H1 (cell line): ENCODE measurements around the gene MYO1A. TPM values are rescaled to one million over a fixed set of nuclear protein-coding genes. Genes with fewer than 3 reads are reported as not detected.
"Not testable (repeated sequence)": the region's sequence is repeated elsewhere in the genome, so short reads cannot be mapped to it uniquely, and the experiment has no call there.

Source experiments
- CTCF ChIA-PET: fragments of 300-600 bp; sonication (Branson Sonifier 250); formaldehyde crosslinking; loops from one replicate; lab custom pipeline; 2021; ENCODE audit not compliant: partially characterized antibody; lab: Charles Lee
- POLR2A ChIA-PET: fragments of 300-600 bp; sonication (Branson Sonifier 250); formaldehyde crosslinking; loops from one replicate; lab custom pipeline; 2021; ENCODE audit warnings: inconsistent platforms; ENCODE audit not compliant: partially characterized antibody; lab: Charles Lee
- DNase-seq, 2 experiments: peaks; one replicate each; pipeline versions ENCODE4 v3.0.0 to v3.0.0-alpha.2; 2010 to 2022; ENCODE audit warnings: low spot score in 2 of 2, low read depth in 1 of 2, mixed read lengths in 1 of 2
- FAIRE-seq: peaks from 2 replicates; lab custom pipeline; 2011; peaks lifted over from hg19 to GRCh38; lab: Jason Lieb, UNC
- H2AFZ ChIP-seq: 2 replicates; pipeline ENCODE4 v1.8.1; 2012; ENCODE audit warnings: low read length, inconsistent platforms
- H2AK5ac ChIP-seq: 2 replicates; pipeline ENCODE4 v1.6.1; 2013; ENCODE audit warnings: low read depth, low read length
- H2BK120ac ChIP-seq: replicated peaks from 2 replicates; pipeline ENCODE3; 2013; ENCODE audit warnings: low read depth, low read length, inconsistent platforms
- H2BK12ac ChIP-seq: 2 replicates; pipeline ENCODE4 v1.6.1; 2013; ENCODE audit warnings: low read depth, low read length
- H2BK15ac ChIP-seq: 2 replicates; pipeline ENCODE4 v1.6.1; 2013; ENCODE audit warnings: low read length
- H2BK20ac ChIP-seq: 2 replicates; pipeline ENCODE4 v1.6.1; 2013; ENCODE audit warnings: low read length
- H2BK5ac ChIP-seq: 2 replicates; pipeline ENCODE4 v1.6.1; 2013; ENCODE audit warnings: low read depth, low read length
- H3K14ac ChIP-seq: 2 replicates; pipeline ENCODE4 v1.6.1; 2013; ENCODE audit warnings: inconsistent platforms; ENCODE audit not compliant: insufficient read length
- H3K18ac ChIP-seq: 2 replicates; pipeline ENCODE4 v1.6.1; 2013; ENCODE audit warnings: low read length; ENCODE audit errors: extremely low read depth
- H3K23ac ChIP-seq: 2 replicates; pipeline ENCODE4 v1.6.1; 2013; ENCODE audit warnings: inconsistent platforms; ENCODE audit not compliant: insufficient read length
- H3K23me2 ChIP-seq: 2 replicates; pipeline ENCODE4 v1.6.1; 2013; ENCODE audit warnings: low read depth, low read length
- H3K27ac ChIP-seq: 2 replicates; pipeline ENCODE4 v1.6.1; 2011; ENCODE audit warnings: low read depth, low read length, inconsistent platforms
- H3K27me3 ChIP-seq, 4 experiments: replicated peaks in 1 of 4; 1 replicate in 1 of 4; 2 replicates in 3 of 4; pipeline versions ENCODE4 v1.6.1 to v1.8.1; 2011 to 2013; ENCODE audit warnings: low read length in 3 of 4, mild to moderate bottlenecking in 3 of 4, inconsistent platforms in 2 of 4, mixed read lengths in 2 of 4, moderate library complexity in 1 of 4; ENCODE audit not compliant: control insufficient read depth in 3 of 4, insufficient read depth in 3 of 4; ENCODE audit errors: extremely low read depth in 1 of 4
- H3K36me3 ChIP-seq, 4 experiments: 2 replicates each; pipeline versions ENCODE4 v1.6.1 to v1.8.1; 2011 to 2013; ENCODE audit warnings: mild to moderate bottlenecking in 4 of 4, low read length in 3 of 4, moderate library complexity in 2 of 4, control low read depth in 1 of 4, inconsistent platforms in 1 of 4; ENCODE audit not compliant: insufficient read depth in 4 of 4, control insufficient read depth in 2 of 4
- H3K4ac ChIP-seq: replicated peaks from 2 replicates; pipeline ENCODE3; 2013; ENCODE audit warnings: low read length, low read depth, mixed read lengths, inconsistent platforms; ENCODE audit not compliant: insufficient read length
- H3K4me1 ChIP-seq, 4 experiments: replicated peaks in 1 of 4; 1 replicate in 1 of 4; 2 replicates in 3 of 4; pipeline versions ENCODE4 v1.6.1 to v1.8.1; 2011 to 2013; ENCODE audit warnings: low read length in 3 of 4, inconsistent platforms in 2 of 4, mixed read lengths in 1 of 4; ENCODE audit not compliant: insufficient read depth in 4 of 4, control insufficient read depth in 3 of 4
- H3K4me2 ChIP-seq, 2 experiments: 2 replicates each; pipeline versions ENCODE4 v1.6.1 to v1.8.1; 2011 to 2013; ENCODE audit warnings: low read depth in 2 of 2, low read length in 2 of 2, control low read depth in 1 of 2, inconsistent platforms in 1 of 2, mild to moderate bottlenecking in 1 of 2; ENCODE audit not compliant: insufficient read depth in 1 of 2
- H3K4me3 ChIP-seq, 4 experiments: fragments of 200-600, 300-600 bp in 1 of 4; sonication (generic), shearing (Covaris generic), sonication (Bioruptor Twin) in 1 of 4; 2 replicates each; pipeline versions ENCODE4 v1.5.1 to v1.8.1; 2011 to 2016; ENCODE audit warnings: low read length in 4 of 4, low read depth in 3 of 4, control low read depth in 2 of 4, inconsistent platforms in 2 of 4, mild to moderate bottlenecking in 2 of 4, mixed read lengths in 1 of 4, moderate library complexity in 1 of 4; ENCODE audit not compliant: insufficient read depth in 2 of 4; ENCODE audit errors: extremely low read depth in 1 of 4
- H3K56ac ChIP-seq: replicated peaks from 2 replicates; pipeline ENCODE3; 2013; ENCODE audit warnings: low read depth, mild to moderate bottlenecking, mixed read lengths, low read length, inconsistent platforms; ENCODE audit not compliant: insufficient read length
- H3K79me1 ChIP-seq: 2 replicates; pipeline ENCODE4 v1.6.1; 2013; ENCODE audit warnings: low read depth, low read length, control low read depth
- H3K79me2 ChIP-seq, 2 experiments: 2 replicates each; pipeline versions ENCODE4 v1.6.1 to v1.8.1; 2012 to 2013; ENCODE audit warnings: low read length in 2 of 2, mild to moderate bottlenecking in 2 of 2, inconsistent platforms in 1 of 2; ENCODE audit not compliant: insufficient read depth in 2 of 2, control insufficient read depth in 1 of 2
- H3K9ac ChIP-seq, 4 experiments: replicated peaks in 1 of 4; 1 replicate in 1 of 4; 2 replicates in 3 of 4; pipeline versions ENCODE4 v1.6.1 to v1.8.1; 2011 to 2013; ENCODE audit warnings: low read depth in 3 of 4, low read length in 3 of 4, control low read depth in 2 of 4, mild to moderate bottlenecking in 2 of 4, moderate library complexity in 2 of 4, inconsistent platforms in 1 of 4; ENCODE audit errors: extremely low read depth in 1 of 4
- H3K9me3 ChIP-seq, 2 experiments: 2 replicates each; pipeline versions ENCODE4 v1.6.1 to v1.8.1; 2012 to 2013; ENCODE audit warnings: mild to moderate bottlenecking in 2 of 2, moderate library complexity in 2 of 2, control low read depth in 1 of 2, inconsistent platforms in 1 of 2, low read depth in 1 of 2, low read length in 1 of 2, mixed read lengths in 1 of 2; ENCODE audit not compliant: insufficient read depth in 2 of 2
- H4K20me1 ChIP-seq, 2 experiments: replicated peaks in 1 of 2; 2 replicates each; pipeline versions ENCODE3 to v1.8.1; 2011 to 2013; ENCODE audit warnings: inconsistent platforms in 2 of 2, low read length in 2 of 2, mild to moderate bottlenecking in 1 of 2; ENCODE audit not compliant: insufficient read depth in 2 of 2, control insufficient read depth in 1 of 2
- H4K5ac ChIP-seq: 2 replicates; pipeline ENCODE4 v1.6.1; 2013; ENCODE audit warnings: low read length, low read depth, mixed read lengths, inconsistent platforms; ENCODE audit not compliant: insufficient read length
- H4K8ac ChIP-seq: 2 replicates; pipeline ENCODE4 v1.8.0; 2013; ENCODE audit warnings: mild to moderate bottlenecking, moderate library complexity, low read length, inconsistent platforms; ENCODE audit not compliant: insufficient read depth; ENCODE audit errors: extremely low read depth
- H4K91ac ChIP-seq: replicated peaks from 2 replicates; pipeline ENCODE3; 2013; ENCODE audit warnings: low read length, mixed read lengths, inconsistent platforms; ENCODE audit not compliant: insufficient read length
- CTCF ChIP-seq, 3 experiments: IDR thresholded peaks; 1 replicate in 2 of 3; 2 replicates in 1 of 3; pipeline versions ENCODE4 v1.5.1 to v1.6.1; 2011; ENCODE audit warnings: low read length in 3 of 3, mild to moderate bottlenecking in 3 of 3, inconsistent platforms in 2 of 3, low read depth in 1 of 3, moderate library complexity in 1 of 3; ENCODE audit not compliant: insufficient read depth in 1 of 3; ENCODE audit errors: control extremely low read depth in 1 of 3
- EZH2 ChIP-seq: fragments of 200-600 bp; sonication (generic); IDR thresholded peaks from 2 replicates; pipeline ENCODE4 v1.7.1; 2012; ENCODE audit warnings: low read depth, mild to moderate bottlenecking, moderate library complexity, low read length, inconsistent platforms; ENCODE audit not compliant: severe bottlenecking
- WGBS, 2 experiments: shearing (Covaris generic) in 1 of 2; methylation state at CpG; one replicate each; pipeline versions ENCODE4 v1.1.6 to v1.1.7; 2013 to 2015; ENCODE audit warnings: low lambda C conversion rate in 2 of 2, mixed read lengths in 2 of 2, inconsistent platforms in 1 of 2, low coverage in 1 of 2, missing lambda C conversion rate in 1 of 2; ENCODE audit not compliant: insufficient replicate concordance in 2 of 2, insufficient coverage in 1 of 2, insufficient read length in 1 of 2; ENCODE audit errors: extremely low coverage in 1 of 2, missing lambda C conversion rate in 1 of 2; 5-methylcytosine and 5-hydroxymethylcytosine counted together
- polyA plus RNA-seq, 7 experiments: library from polyadenylated mRNA; depleted of rRNA in 3 of 7; stranded (reverse) in 5 of 7; unstranded in 2 of 7; fragments of >200 nt in 5 of 7; fragments of 200-250 nt in 2 of 7; gene quantifications; 1 replicate in 5 of 7; 2 replicates in 1 of 7; 4 replicates in 1 of 7; pipeline versions ENCODE4 v1.2.1 to v1.2.3, GENCODE V29; 2011 to 2013; ENCODE audit warnings: missing spikeins in 2 of 7, mixed read lengths in 2 of 7
- total RNA-seq: library from RNA; stranded (reverse); fragmentation: NEBNext Ultra II Directional; extraction: Animal tissue kit (Norgen Biotek cat#: 25700); gene quantifications from 2 replicates; pipeline ENCODE4 v1.2.1, GENCODE V29; 2021

MYO1A gene
- total and polyA plus RNA-seq, 2 of the 8 experiments (the other 6 are each of a cell fraction or from before 2014, with no cell fraction given) = 0.54 to 0.77 TPM

- TF ChIP-seq CTCF (IDR thresholded peaks at IDR 0.05; ENCODE audit: control extremely low read depth in 1 of 3, insufficient read depth in 1 of 3, low read depth in 1 of 3, low read length in 3 of 3) (no peak), EZH2 (no peak)
Measured at GRCh38 chr12:57018906-57019305, 31.0 kb downstream of the MYO1A start (continued).

- not testable (repeated sequence) for H2BK5ac ChIP-seq, H4K5ac ChIP-seq, H3K27ac ChIP-seq, H3K14ac ChIP-seq, H3K18ac ChIP-seq, H2AK5ac ChIP-seq, H2BK12ac ChIP-seq, H2BK20ac ChIP-seq, H3K79me2 ChIP-seq, FAIRE-seq, H2BK15ac ChIP-seq, DNase-seq, H3K9ac ChIP-seq, H3K4me2 ChIP-seq, H3K4me1 ChIP-seq, H3K27me3 ChIP-seq, H3K79me1 ChIP-seq, H3K9me3 ChIP-seq, H3K4me3 ChIP-seq, H3K36me3 ChIP-seq, H3K23ac ChIP-seq, H2BK120ac ChIP-seq, H2AFZ ChIP-seq, H3K4ac ChIP-seq, H4K8ac ChIP-seq, H4K91ac ChIP-seq, H3K56ac ChIP-seq, H3K23me2 ChIP-seq, H4K20me1 ChIP-seq
- 89% methylated on average over 4 of the region's 5 CpGs; no CpG with 5 or more reads in 1 of the 2 experiments for WGBS, 2 experiments
- CTCF ChIA-PET = interaction anchor here (0.5 to 10.1 kb wide), 17 partner anchors 13 to 1363 kb away, joined by 3 to 95 read pairs (median 4); partner anchors contain the start of genes MYO1A, STAT6 and ZBTB39
- POLR2A ChIA-PET = interaction anchor here (1.1 to 2.3 kb wide), 4 partner anchors 9 to 93 kb away, joined by 3 to 7 read pairs (median 4); partner anchors contain the start of gene STAT6
Measured at GRCh38 chr12:57018353-57018752, 31.6 kb downstream of the MYO1A start.
